ENCODE data around the gene APCS.

The APCS gene

DNA sequence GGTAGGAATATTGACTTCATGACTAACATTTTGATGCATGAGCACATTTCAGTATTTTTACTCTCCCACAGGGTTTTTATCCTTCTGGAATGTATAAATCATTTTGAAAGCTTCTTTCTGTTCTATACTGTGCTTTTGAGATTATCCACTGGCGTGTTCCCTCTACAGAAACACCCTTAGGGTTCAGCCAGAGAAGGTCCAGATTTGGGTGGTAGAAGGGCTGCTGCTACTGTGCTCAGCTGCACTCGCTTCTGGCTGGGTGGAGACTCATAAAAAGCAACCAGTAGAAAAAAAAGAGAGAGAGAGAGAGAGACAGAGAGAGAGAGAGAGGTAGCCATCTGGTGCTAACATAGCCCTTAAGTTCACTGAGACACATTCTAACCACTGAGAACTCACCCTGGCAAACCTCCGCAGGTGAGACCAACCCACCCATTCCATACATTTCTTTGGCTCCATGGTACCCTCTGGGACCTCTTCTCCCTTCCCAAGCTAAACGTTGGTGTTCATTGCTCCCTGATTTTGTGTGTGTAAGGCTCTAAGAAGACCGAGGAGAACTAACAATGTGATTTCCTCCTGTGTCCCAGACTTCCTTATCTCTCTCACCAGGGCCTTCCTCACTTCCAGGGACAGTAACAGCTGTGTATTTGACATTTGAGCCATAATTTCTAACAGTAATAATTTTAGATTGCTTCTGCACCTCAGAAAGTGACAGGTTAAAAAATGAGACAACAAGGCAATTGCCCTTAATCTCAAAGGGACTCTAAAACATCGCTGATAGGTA is 7.2 kb downstream of the APCS start:
- no peaks in the 10 kb centered on the region for H3K9me3 ChIP-seq (ENCODE audit: low read length)
- H3K4me3 ChIP-seq (ENCODE audit: low read length), result no peak overlapping the region
- no peak overlapping the region for H2AFZ ChIP-seq (ENCODE audit: low read depth, low read length)
- no peaks in the 10 kb centered on the region for H3K36me3 ChIP-seq (ENCODE audit: insufficient read depth, low read length)
- no peaks in the 10 kb centered on the region for H3K4me1 ChIP-seq (ENCODE audit: insufficient read depth, low read length)
- no peaks in the 10 kb centered on the region for H3K27me3 ChIP-seq (ENCODE audit: insufficient read depth, low read length)

DNA sequence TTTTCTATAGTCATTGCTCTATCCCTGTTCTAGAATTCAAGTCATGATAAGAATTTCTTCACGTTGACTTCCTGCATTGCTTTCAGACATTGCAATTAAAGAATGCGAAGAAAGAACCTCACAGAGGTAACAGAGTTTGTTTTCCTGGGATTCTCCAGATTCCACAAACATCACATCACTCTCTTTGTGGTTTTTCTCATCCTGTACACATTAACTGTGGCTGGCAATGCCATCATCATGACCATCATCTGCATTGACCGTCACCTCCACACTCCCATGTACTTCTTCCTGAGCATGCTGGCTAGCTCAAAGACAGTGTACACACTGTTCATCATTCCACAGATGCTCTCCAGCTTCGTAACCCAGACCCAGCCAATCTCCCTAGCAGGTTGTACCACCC is 10.6 kb downstream of the APCS start:
- Histone ChIP-seq H2AFZ (ENCODE audit: low read depth, low read length) (no peak overlapping the region), H3K4me3 (ENCODE audit: low read length) (no peak overlapping the region), H3K36me3 (ENCODE audit: insufficient read depth, low read length) (no peaks in the 10 kb centered on the region), H3K9me3 (ENCODE audit: low read length) (no peaks in the 10 kb centered on the region), H3K27me3 (ENCODE audit: insufficient read depth, low read length) (no peaks in the 10 kb centered on the region), H3K4me1 (ENCODE audit: insufficient read depth, low read length) (no peaks in the 10 kb centered on the region)

- H3K9me3 ChIP-seq (ENCODE audit: low read length), result no peaks in the 10 kb centered on the region
- H3K27me3 ChIP-seq (ENCODE audit: insufficient read depth, low read length), result no peaks in the 10 kb centered on the region
- H3K4me1 ChIP-seq (ENCODE audit: insufficient read depth, low read length), result no peaks in the 10 kb centered on the region
- H3K36me3 ChIP-seq (ENCODE audit: insufficient read depth, low read length), result no peaks in the 10 kb centered on the region
- no peak overlapping the region for H3K4me3 ChIP-seq (ENCODE audit: low read length)
- H2AFZ ChIP-seq (ENCODE audit: low read depth, low read length), result no peak overlapping the region
These were observed 13.3 kb downstream of the APCS start for GRCh38 chr1:159600894-159601293.

DNA sequence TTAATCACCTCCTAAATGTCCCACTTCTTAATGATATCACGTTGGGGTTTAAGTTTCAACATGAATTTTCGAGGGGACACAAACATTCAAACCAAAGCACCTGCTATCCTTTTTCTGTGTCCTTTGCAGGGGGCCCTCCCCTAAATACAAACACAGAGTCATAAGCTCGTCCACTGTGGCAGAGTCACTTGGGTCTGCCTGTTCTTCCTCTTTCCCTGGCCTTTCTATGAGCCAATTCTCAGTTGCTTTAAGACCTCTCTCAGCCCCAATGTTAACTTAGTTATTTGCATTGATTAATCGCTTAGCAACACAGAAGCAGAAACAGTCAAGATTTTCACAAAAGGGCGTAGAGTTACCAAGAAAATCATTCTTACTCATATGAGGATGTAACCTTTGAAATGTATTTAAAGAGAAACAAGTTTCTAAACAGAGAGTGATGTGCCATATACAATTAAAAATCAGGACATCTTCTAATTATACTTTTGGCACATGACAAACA is 14.9 kb downstream of the APCS start:
- Histone ChIP-seq H3K27me3 (ENCODE audit: insufficient read depth, low read length) (no peaks in the 10 kb centered on the region), H3K4me1 (ENCODE audit: insufficient read depth, low read length) (no peaks in the 10 kb centered on the region), H3K4me3 (ENCODE audit: low read length) (no peak overlapping the region), H2AFZ (ENCODE audit: low read depth, low read length) (no peak overlapping the region), H3K9me3 (ENCODE audit: low read length) (no peaks in the 10 kb centered on the region), H3K36me3 (ENCODE audit: insufficient read depth, low read length) (no peaks in the 10 kb centered on the region)

GRCh38 chr1:159612211-159612885 is 24.7 kb downstream of the APCS start:
- Histone ChIP-seq H2AFZ (ENCODE audit: low read depth, low read length) (no peak overlapping the region), H3K27me3 (ENCODE audit: insufficient read depth, low read length) (no peaks in the 10 kb centered on the region), H3K4me1 (ENCODE audit: insufficient read depth, low read length) (no peaks in the 10 kb centered on the region), H3K9me3 (ENCODE audit: low read length) (no peaks in the 10 kb centered on the region), H3K36me3 (ENCODE audit: insufficient read depth, low read length) (no peaks in the 10 kb centered on the region), H3K4me3 (ENCODE audit: low read length) (no peak overlapping the region)

DNA sequence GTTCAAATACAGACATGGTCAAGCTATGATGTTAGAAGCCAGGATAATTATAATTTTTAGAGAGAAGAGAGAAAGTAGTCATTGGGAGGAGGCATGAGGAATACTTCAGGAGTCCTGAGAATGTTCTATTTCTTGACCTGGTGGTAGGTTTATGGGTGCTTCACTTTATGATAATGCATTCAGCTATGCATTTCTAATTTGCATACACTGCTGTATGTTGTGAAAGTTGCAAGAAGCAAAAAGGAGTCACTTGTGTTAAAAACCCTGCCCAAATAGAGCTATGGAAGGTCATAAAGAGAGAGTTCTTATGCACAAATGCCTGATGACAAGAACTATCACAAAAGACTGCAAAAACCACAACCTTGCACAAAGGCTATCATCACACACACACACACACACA is 45.3 kb downstream of the APCS start:
- Histone ChIP-seq H3K36me3 (ENCODE audit: insufficient read depth, low read length) (no peaks in the 10 kb centered on the region), H3K9me3 (ENCODE audit: low read length) (no peaks in the 10 kb centered on the region), H3K4me1 (ENCODE audit: insufficient read depth, low read length) (no peaks in the 10 kb centered on the region), H2AFZ (ENCODE audit: low read depth, low read length) (no peak overlapping the region), H3K27me3 (ENCODE audit: insufficient read depth, low read length) (no peaks in the 10 kb centered on the region), H3K4me3 (ENCODE audit: low read length) (no peak overlapping the region)
